SK-N-MC (cell line): Measurements from ENCODE around the gene BMF.

Experiments used
- EZH2 ChIP-seq: fragments of 200-600 bp; sonication (generic); IDR thresholded peaks from one replicate; pipeline ENCODE4 v1.6.1; 2017; ENCODE audit warnings: antibody characterized with exemption
- POLR2AphosphoS5 ChIP-seq: IDR thresholded peaks from 2 replicates; pipeline ENCODE4 v1.6.1; 2012; ENCODE audit warnings: mild to moderate bottlenecking, low read depth, low read length, borderline replicate concordance

DNA sequence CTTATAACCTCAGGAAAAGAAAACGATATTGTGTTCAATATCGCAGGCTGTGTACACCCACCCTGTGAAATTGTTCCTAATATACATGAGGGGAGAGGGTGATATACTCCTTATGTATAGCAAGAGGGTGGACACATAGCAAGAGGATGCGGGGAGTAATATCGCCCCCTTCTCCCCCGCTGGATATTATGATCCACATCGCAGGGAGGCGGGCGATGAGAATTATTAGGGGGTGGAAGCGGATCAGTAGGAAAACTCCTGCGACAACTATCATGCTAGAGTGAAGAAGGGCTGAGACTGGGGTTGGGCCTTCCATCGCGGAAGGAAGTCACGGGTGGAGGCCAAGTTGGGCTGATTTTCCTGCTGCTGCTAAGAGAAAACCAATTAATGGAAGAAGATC is 24.9 kb upstream of the BMF start:
- no peak for TF ChIP-seq EZH2
- TF ChIP-seq POLR2AphosphoS5, result no peak
